ENCODE results near the gene YKT6. TPM values are rescaled to one million over a fixed set of nuclear protein-coding genes. Genes with fewer than 3 reads are reported as not detected.
A peak's percentile ranks its signal among the peaks of the same experiment; 100 is the strongest.

YKT6 gene
- total and polyA plus RNA-seq, 2 experiments from 2014 or later = 33.5 to 114 TPM

DNA sequence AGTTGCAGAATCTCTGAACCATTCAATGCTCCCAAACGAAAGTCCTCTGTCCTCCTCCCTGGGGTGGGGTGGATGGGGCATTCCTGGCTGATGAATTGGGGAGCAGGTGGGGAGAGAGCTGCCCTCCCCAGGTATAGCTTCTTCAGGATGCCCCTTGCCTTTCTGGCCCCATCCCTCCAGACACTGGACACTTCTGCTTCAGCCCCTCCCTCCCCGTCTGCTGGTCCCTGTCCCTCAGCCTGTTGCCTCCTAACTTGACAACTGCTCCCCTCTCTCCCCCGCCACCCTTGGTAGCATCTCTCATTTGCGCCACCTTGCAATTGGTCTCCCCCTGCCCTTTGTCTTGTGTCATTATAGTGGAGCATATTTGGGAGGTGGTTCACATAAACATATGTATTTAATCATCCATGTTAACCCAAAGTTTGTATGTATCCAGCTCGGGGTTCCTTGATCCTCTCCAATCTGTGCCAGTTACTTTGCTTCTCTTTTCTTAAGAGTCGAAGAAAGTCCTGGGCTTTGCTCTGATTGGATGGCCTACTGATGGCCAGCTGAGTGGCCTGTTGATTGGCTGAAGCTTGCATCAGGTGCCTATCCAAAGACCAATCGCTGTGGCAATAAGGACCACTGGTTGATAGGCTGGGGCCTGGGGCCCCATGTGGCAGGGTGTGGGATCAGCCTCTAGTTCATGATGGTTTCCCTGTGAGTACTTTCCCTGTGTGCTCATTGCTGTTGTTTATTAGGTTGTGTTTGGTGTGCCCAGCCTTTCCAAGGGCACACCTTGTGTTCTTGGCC lies 7.6 kb upstream of the YKT6 start:
- peak; percentile 53 for ATAC-seq

More for the DNA sequence above, 7.6 kb upstream of the YKT6 start:
- TF ChIP-seq, protein P1, sequence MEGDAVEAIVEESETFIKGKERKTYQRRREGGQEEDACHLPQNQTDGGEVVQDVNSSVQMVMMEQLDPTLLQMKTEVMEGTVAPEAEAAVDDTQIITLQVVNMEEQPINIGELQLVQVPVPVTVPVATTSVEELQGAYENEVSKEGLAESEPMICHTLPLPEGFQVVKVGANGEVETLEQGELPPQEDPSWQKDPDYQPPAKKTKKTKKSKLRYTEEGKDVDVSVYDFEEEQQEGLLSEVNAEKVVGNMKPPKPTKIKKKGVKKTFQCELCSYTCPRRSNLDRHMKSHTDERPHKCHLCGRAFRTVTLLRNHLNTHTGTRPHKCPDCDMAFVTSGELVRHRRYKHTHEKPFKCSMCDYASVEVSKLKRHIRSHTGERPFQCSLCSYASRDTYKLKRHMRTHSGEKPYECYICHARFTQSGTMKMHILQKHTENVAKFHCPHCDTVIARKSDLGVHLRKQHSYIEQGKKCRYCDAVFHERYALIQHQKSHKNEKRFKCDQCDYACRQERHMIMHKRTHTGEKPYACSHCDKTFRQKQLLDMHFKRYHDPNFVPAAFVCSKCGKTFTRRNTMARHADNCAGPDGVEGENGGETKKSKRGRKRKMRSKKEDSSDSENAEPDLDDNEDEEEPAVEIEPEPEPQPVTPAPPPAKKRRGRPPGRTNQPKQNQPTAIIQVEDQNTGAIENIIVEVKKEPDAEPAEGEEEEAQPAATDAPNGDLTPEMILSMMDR (conservative IDR thresholded peaks at IDR 0.05; ENCODE audit: low read depth in 2 of 2) = no peak
- TF ChIP-seq ZNF114 (CRISPR knock-in tag; IDR thresholded peaks at IDR 0.05) (no peak), CREB1 (CRISPR knock-in tag; IDR thresholded peaks at IDR 0.05; ENCODE audit: low read depth) (no peak), EZH2 (IDR thresholded peaks at IDR 0.05; ENCODE audit: low read depth, unreplicated experiment) (no peak), ETS1 (IDR thresholded peaks at IDR 0.05) (no peak), STAT1 (IDR thresholded peaks at IDR 0.05; ENCODE audit: unreplicated experiment) (no peak), REST (IDR thresholded peaks at IDR 0.05; ENCODE audit: unreplicated experiment) (no peak), JUNB (IDR thresholded peaks at IDR 0.05; ENCODE audit: unreplicated experiment) (no peak), POLR2AphosphoS5 (IDR thresholded peaks at IDR 0.05; ENCODE audit: low read depth) (no peak), EZH2phosphoT487 (IDR thresholded peaks at IDR 0.05; ENCODE audit: unreplicated experiment) (no peak), ZNF331 (CRISPR knock-in tag; IDR thresholded peaks at IDR 0.05; ENCODE audit: low read depth) (no peak), ZNF462 (CRISPR knock-in tag; IDR thresholded peaks at IDR 0.05) (no peak), NANOG (IDR thresholded peaks at IDR 0.05; ENCODE audit: borderline replicate concordance) (no peak)
- no peak overlapping the region for H3K27ac ChIP-seq (ENCODE audit: low read depth)
- Mint-ChIP-seq H3K9me3 (no peaks in the 10 kb centered on the region), H3K36me3 (ENCODE audit: low read depth) (no peaks in the 10 kb centered on the region; the same call in 2 of the 3 replicates), H3K4me1 (peaks cover 12% of the 10 kb centered on the region), H3K27me3 (ENCODE audit: insufficient read depth, low read depth, poor library complexity) (peaks cover 8% of the 10 kb centered on the region), H3K27ac (no peak overlapping the region; the same call in 1 of the 2 replicates), H3K4me3 (no peak overlapping the region)
- no peaks in the 10 kb centered on the region for H4K20me1 ChIP-seq (replicated peaks; ENCODE audit: insufficient read depth)
- no peak overlapping the region for H3K4me3 ChIP-seq
- no peaks in the 10 kb centered on the region for H3F3A ChIP-seq (replicated peaks; ENCODE audit: low read depth)
- peak; percentile 38 for DNase-seq (ENCODE audit: low spot score)
- H3K27me3 ChIP-seq (ENCODE audit: insufficient read depth) = peaks cover 7% of the 10 kb centered on the region; the same call in 1 of the 2 replicates
- H2AFZ ChIP-seq = no peak overlapping the region
- no peaks in the 10 kb centered on the region; the same call in 1 of the 2 replicates for H3K9me2 ChIP-seq (ENCODE audit: insufficient read depth)
- H3K4me2 ChIP-seq = no peak overlapping the region
- H3K36me3 ChIP-seq (ENCODE audit: insufficient read depth) = no peaks in the 10 kb centered on the region
- no peaks in the 10 kb centered on the region for H3K79me2 ChIP-seq (replicated peaks; ENCODE audit: insufficient read depth)
- H3K4me1 ChIP-seq (ENCODE audit: insufficient read depth) = no peaks in the 10 kb centered on the region
